Peyer's patch (tissue), 4 donors: ENCODE results near the gene FAM187B. TPM values are rescaled to one million over a fixed set of nuclear protein-coding genes. Genes with fewer than 3 reads are reported as not detected.
A peak's percentile ranks its signal among the peaks of the same experiment; 100 is the strongest.

Experiments
- DNase-seq, 3 donors: peaks; one replicate each; pipeline ENCODE4 v3.0.0-alpha.2; 2017 to 2019
- H3K27ac ChIP-seq, 4 donors: fragments of 200-600 bp; sonication (generic); one replicate each; pipeline ENCODE4 v1.5.1; 2016 to 2019
- H3K27me3 ChIP-seq, 2 donors: fragments of 200-600 bp; sonication (generic); one replicate each; pipeline ENCODE4 v1.5.1; 2019
- H3K36me3 ChIP-seq, 3 donors: fragments of 200-600 bp; sonication (generic); one replicate each; pipeline ENCODE4 v1.5.1; 2016 to 2019
- H3K4me1 ChIP-seq, 4 donors: fragments of 200-600 bp; sonication (generic); one replicate each; pipeline ENCODE4 v1.5.1; 2016 to 2019
- H3K4me3 ChIP-seq, 4 donors: fragments of 200-600 bp; sonication (generic); 1 replicate in 3 of 4; 2 replicates in 1 of 4; pipeline ENCODE4 v1.5.1; 2016 to 2019; ENCODE audit warnings: mild to moderate bottlenecking in 1 of 4
- H3K9me3 ChIP-seq, 4 donors: fragments of 200-600 bp; sonication (generic); one replicate each; pipeline ENCODE4 v1.5.1; 2016 to 2019; ENCODE audit warnings: mild to moderate bottlenecking in 1 of 4
- CTCF ChIP-seq, 6 experiments: fragments of 450-650 bp in 4 of 6; fragments of 200-600 bp in 2 of 6; sonication (generic) in 1 of 6; IDR thresholded peaks; one replicate each; pipeline ENCODE4 v1.5.1; 2017 to 2019; ENCODE audit warnings: antibody characterized with exemption in 6 of 6, mild to moderate bottlenecking in 3 of 6, moderate library complexity in 1 of 6
- POLR2A ChIP-seq, 2 donors: fragments of 450-650 bp; IDR thresholded peaks; one replicate each; pipeline ENCODE4 v1.5.1; 2017; ENCODE audit warnings: antibody characterized with exemption in 2 of 2, mild to moderate bottlenecking in 2 of 2, moderate library complexity in 2 of 2
- total RNA-seq, 4 donors: library from RNA; depleted of rRNA; stranded (reverse); fragments of >200 nt; gene quantifications; one replicate each; pipeline ENCODE4 v1.1.0, GENCODE V29; 2016

Gene FAM187B
- total RNA-seq, 4 donors from 2014 or later = not detected

GRCh38 chr19:35236638-35237400, 8.3 kb upstream of the FAM187B start:
- Histone ChIP-seq H3K36me3 (no peaks in the 10 kb centered on the region), H3K27me3 (no peaks in the 10 kb centered on the region), H3K4me3 (no peak overlapping the region), H3K4me1 (no peaks in the 10 kb centered on the region), H3K27ac (no peak overlapping the region), H3K9me3 (no peaks in the 10 kb centered on the region)
- TF ChIP-seq POLR2A (IDR thresholded peaks at IDR 0.05) (no peak), CTCF (IDR thresholded peaks at IDR 0.05) (peak in 4 of 6 experiments; percentile 8 to 34 (median 20))
- peak in 2 of 3 donors; percentile 37 to 68 for DNase-seq

- DNase-seq = no peak
- Histone ChIP-seq H3K36me3 (no peaks in the 10 kb centered on the region), H3K9me3 (no peaks in the 10 kb centered on the region), H3K27me3 (no peaks in the 10 kb centered on the region), H3K27ac (no peak overlapping the region), H3K4me1 (no peaks in the 10 kb centered on the region), H3K4me3 (no peak overlapping the region)
- TF ChIP-seq POLR2A (IDR thresholded peaks at IDR 0.05) (no peak), CTCF (IDR thresholded peaks at IDR 0.05) (no peak)
These were observed 4.4 kb upstream of the FAM187B start for GRCh38 chr19:35232912-35233311.

- Histone ChIP-seq H3K27me3 (no peaks in the 10 kb centered on the region), H3K4me1 (no peaks in the 10 kb centered on the region), H3K36me3 (no peaks in the 10 kb centered on the region), H3K4me3 (no peak overlapping the region), H3K27ac (no peak overlapping the region), H3K9me3 (no peaks in the 10 kb centered on the region)
- peak in 1 of 3 donors; percentile 12 for DNase-seq
- no peak for TF ChIP-seq POLR2A (IDR thresholded peaks at IDR 0.05)
- no peak for TF ChIP-seq CTCF (IDR thresholded peaks at IDR 0.05)
These were observed 3.6 kb upstream of the FAM187B start for GRCh38 chr19:35231956-35232645.

GRCh38 chr19:35229601-35230000, 1.1 kb upstream of the FAM187B start:
- no peak for TF ChIP-seq POLR2A (IDR thresholded peaks at IDR 0.05)
- TF ChIP-seq CTCF (IDR thresholded peaks at IDR 0.05) = no peak
- Histone ChIP-seq H3K36me3 (no peaks in the 10 kb centered on the region), H3K27me3 (no peaks in the 10 kb centered on the region), H3K27ac (no peak overlapping the region), H3K9me3 (no peaks in the 10 kb centered on the region), H3K4me3 (no peak overlapping the region), H3K4me1 (no peaks in the 10 kb centered on the region)
- peak in 2 of 3 donors; percentile 6 to 34 for DNase-seq

- no peak overlapping the region for H3K4me3 ChIP-seq
- H3K9me3 ChIP-seq = no peaks in the 10 kb centered on the region
- no peaks in the 10 kb centered on the region for H3K27me3 ChIP-seq
- TF ChIP-seq POLR2A (IDR thresholded peaks at IDR 0.05) (no peak), CTCF (IDR thresholded peaks at IDR 0.05) (no peak)
- H3K27ac ChIP-seq = no peak overlapping the region
- peak in 1 of 3 donors; percentile 14 for DNase-seq
- no peaks in the 10 kb centered on the region for H3K36me3 ChIP-seq
- no peaks in the 10 kb centered on the region for H3K4me1 ChIP-seq
These were observed 1.8 kb downstream of the FAM187B start for GRCh38 chr19:35226748-35227147.
